ENCODE measurements around the gene MGA. TPM values are rescaled to one million over a fixed set of nuclear protein-coding genes. Genes with fewer than 3 reads are reported as not detected.

Gene MGA
- total and polyA plus RNA-seq, 2 experiments from 2014 or later = 42.6 to 58.9 TPM

DNA sequence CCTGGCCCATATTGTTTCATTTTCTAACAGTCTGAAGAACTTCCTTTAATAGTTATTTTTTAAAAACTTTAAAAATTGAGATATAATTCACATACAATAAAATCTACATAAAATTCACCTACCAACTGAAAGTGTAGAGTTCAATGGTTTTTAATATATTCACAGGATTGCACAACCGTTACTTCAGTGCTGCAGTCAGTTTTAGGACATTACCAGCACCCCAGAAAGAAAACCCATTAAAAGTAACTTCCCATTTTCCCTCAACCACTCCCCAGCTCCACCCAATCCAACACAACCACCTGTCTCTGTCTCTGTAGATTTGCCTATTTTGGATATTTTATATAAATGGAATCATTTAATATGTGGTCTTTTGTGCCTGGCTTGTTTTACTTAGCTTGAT lies 29.6 kb downstream of the MGA start:
- peaks cover 22% of the 10 kb centered on the region; the same call in 1 of the 2 replicates for H4K20me1 ChIP-seq (replicated peaks; ENCODE audit: insufficient read depth)
- H3K27me3 Mint-ChIP-seq (ENCODE audit: insufficient read depth, low read depth, poor library complexity) = peaks cover 2% of the 10 kb centered on the region

More for the DNA sequence above, 29.6 kb downstream of the MGA start:
- Mint-ChIP-seq H3K36me3 (ENCODE audit: low read depth) (no peaks in the 10 kb centered on the region; the same call in 2 of the 3 replicates), H3K9me3 (no peaks in the 10 kb centered on the region), H3K4me3 (no peak overlapping the region), H3K27ac (no peak overlapping the region), H3K4me1 (peaks cover 25% of the 10 kb centered on the region)
- Histone ChIP-seq H3K79me2 (replicated peaks; ENCODE audit: insufficient read depth) (peaks cover 100% of the 10 kb centered on the region), H3K36me3 (ENCODE audit: insufficient read depth) (no peaks in the 10 kb centered on the region), H2AFZ (no peak overlapping the region), H3K4me1 (ENCODE audit: insufficient read depth) (peaks cover 5% of the 10 kb centered on the region; the same call in 1 of the 2 replicates), H3F3A (replicated peaks; ENCODE audit: low read depth) (no peaks in the 10 kb centered on the region), H3K4me2 (no peak overlapping the region), H3K27me3 (ENCODE audit: insufficient read depth) (no peaks in the 10 kb centered on the region), H3K4me3 (no peak overlapping the region), H3K27ac (ENCODE audit: low read depth) (no peak overlapping the region), H3K9me2 (ENCODE audit: insufficient read depth) (no peaks in the 10 kb centered on the region)
- ATAC-seq (no peak), DNase-seq (ENCODE audit: low spot score) (no peak)
- TF ChIP-seq STAT1 (IDR thresholded peaks at IDR 0.05; ENCODE audit: unreplicated experiment) = no peak
- TF ChIP-seq EZH2 (IDR thresholded peaks at IDR 0.05; ENCODE audit: low read depth, unreplicated experiment) = no peak
- TF ChIP-seq, protein P1, sequence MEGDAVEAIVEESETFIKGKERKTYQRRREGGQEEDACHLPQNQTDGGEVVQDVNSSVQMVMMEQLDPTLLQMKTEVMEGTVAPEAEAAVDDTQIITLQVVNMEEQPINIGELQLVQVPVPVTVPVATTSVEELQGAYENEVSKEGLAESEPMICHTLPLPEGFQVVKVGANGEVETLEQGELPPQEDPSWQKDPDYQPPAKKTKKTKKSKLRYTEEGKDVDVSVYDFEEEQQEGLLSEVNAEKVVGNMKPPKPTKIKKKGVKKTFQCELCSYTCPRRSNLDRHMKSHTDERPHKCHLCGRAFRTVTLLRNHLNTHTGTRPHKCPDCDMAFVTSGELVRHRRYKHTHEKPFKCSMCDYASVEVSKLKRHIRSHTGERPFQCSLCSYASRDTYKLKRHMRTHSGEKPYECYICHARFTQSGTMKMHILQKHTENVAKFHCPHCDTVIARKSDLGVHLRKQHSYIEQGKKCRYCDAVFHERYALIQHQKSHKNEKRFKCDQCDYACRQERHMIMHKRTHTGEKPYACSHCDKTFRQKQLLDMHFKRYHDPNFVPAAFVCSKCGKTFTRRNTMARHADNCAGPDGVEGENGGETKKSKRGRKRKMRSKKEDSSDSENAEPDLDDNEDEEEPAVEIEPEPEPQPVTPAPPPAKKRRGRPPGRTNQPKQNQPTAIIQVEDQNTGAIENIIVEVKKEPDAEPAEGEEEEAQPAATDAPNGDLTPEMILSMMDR (conservative IDR thresholded peaks at IDR 0.05; ENCODE audit: low read depth in 2 of 2) = no peak
- TF ChIP-seq ZNF114 (CRISPR knock-in tag; IDR thresholded peaks at IDR 0.05) = no peak
- TF ChIP-seq, protein P2, sequence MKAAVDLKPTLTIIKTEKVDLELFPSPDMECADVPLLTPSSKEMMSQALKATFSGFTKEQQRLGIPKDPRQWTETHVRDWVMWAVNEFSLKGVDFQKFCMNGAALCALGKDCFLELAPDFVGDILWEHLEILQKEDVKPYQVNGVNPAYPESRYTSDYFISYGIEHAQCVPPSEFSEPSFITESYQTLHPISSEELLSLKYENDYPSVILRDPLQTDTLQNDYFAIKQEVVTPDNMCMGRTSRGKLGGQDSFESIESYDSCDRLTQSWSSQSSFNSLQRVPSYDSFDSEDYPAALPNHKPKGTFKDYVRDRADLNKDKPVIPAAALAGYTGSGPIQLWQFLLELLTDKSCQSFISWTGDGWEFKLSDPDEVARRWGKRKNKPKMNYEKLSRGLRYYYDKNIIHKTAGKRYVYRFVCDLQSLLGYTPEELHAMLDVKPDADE (IDR thresholded peaks at IDR 0.05) = no peak
- TF ChIP-seq EZH2phosphoT487 (IDR thresholded peaks at IDR 0.05; ENCODE audit: unreplicated experiment) = no peak
- TF ChIP-seq CREB1 (CRISPR knock-in tag; IDR thresholded peaks at IDR 0.05; ENCODE audit: low read depth) = no peak
- TF ChIP-seq NANOG (IDR thresholded peaks at IDR 0.05; ENCODE audit: borderline replicate concordance) = no peak
- TF ChIP-seq, protein P3, sequence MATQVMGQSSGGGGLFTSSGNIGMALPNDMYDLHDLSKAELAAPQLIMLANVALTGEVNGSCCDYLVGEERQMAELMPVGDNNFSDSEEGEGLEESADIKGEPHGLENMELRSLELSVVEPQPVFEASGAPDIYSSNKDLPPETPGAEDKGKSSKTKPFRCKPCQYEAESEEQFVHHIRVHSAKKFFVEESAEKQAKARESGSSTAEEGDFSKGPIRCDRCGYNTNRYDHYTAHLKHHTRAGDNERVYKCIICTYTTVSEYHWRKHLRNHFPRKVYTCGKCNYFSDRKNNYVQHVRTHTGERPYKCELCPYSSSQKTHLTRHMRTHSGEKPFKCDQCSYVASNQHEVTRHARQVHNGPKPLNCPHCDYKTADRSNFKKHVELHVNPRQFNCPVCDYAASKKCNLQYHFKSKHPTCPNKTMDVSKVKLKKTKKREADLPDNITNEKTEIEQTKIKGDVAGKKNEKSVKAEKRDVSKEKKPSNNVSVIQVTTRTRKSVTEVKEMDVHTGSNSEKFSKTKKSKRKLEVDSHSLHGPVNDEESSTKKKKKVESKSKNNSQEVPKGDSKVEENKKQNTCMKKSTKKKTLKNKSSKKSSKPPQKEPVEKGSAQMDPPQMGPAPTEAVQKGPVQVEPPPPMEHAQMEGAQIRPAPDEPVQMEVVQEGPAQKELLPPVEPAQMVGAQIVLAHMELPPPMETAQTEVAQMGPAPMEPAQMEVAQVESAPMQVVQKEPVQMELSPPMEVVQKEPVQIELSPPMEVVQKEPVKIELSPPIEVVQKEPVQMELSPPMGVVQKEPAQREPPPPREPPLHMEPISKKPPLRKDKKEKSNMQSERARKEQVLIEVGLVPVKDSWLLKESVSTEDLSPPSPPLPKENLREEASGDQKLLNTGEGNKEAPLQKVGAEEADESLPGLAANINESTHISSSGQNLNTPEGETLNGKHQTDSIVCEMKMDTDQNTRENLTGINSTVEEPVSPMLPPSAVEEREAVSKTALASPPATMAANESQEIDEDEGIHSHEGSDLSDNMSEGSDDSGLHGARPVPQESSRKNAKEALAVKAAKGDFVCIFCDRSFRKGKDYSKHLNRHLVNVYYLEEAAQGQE (IDR thresholded peaks at IDR 0.05; ENCODE audit: unreplicated experiment) = no peak
- no peak for TF ChIP-seq JUNB (IDR thresholded peaks at IDR 0.05; ENCODE audit: unreplicated experiment)
- TF ChIP-seq, protein P4, sequence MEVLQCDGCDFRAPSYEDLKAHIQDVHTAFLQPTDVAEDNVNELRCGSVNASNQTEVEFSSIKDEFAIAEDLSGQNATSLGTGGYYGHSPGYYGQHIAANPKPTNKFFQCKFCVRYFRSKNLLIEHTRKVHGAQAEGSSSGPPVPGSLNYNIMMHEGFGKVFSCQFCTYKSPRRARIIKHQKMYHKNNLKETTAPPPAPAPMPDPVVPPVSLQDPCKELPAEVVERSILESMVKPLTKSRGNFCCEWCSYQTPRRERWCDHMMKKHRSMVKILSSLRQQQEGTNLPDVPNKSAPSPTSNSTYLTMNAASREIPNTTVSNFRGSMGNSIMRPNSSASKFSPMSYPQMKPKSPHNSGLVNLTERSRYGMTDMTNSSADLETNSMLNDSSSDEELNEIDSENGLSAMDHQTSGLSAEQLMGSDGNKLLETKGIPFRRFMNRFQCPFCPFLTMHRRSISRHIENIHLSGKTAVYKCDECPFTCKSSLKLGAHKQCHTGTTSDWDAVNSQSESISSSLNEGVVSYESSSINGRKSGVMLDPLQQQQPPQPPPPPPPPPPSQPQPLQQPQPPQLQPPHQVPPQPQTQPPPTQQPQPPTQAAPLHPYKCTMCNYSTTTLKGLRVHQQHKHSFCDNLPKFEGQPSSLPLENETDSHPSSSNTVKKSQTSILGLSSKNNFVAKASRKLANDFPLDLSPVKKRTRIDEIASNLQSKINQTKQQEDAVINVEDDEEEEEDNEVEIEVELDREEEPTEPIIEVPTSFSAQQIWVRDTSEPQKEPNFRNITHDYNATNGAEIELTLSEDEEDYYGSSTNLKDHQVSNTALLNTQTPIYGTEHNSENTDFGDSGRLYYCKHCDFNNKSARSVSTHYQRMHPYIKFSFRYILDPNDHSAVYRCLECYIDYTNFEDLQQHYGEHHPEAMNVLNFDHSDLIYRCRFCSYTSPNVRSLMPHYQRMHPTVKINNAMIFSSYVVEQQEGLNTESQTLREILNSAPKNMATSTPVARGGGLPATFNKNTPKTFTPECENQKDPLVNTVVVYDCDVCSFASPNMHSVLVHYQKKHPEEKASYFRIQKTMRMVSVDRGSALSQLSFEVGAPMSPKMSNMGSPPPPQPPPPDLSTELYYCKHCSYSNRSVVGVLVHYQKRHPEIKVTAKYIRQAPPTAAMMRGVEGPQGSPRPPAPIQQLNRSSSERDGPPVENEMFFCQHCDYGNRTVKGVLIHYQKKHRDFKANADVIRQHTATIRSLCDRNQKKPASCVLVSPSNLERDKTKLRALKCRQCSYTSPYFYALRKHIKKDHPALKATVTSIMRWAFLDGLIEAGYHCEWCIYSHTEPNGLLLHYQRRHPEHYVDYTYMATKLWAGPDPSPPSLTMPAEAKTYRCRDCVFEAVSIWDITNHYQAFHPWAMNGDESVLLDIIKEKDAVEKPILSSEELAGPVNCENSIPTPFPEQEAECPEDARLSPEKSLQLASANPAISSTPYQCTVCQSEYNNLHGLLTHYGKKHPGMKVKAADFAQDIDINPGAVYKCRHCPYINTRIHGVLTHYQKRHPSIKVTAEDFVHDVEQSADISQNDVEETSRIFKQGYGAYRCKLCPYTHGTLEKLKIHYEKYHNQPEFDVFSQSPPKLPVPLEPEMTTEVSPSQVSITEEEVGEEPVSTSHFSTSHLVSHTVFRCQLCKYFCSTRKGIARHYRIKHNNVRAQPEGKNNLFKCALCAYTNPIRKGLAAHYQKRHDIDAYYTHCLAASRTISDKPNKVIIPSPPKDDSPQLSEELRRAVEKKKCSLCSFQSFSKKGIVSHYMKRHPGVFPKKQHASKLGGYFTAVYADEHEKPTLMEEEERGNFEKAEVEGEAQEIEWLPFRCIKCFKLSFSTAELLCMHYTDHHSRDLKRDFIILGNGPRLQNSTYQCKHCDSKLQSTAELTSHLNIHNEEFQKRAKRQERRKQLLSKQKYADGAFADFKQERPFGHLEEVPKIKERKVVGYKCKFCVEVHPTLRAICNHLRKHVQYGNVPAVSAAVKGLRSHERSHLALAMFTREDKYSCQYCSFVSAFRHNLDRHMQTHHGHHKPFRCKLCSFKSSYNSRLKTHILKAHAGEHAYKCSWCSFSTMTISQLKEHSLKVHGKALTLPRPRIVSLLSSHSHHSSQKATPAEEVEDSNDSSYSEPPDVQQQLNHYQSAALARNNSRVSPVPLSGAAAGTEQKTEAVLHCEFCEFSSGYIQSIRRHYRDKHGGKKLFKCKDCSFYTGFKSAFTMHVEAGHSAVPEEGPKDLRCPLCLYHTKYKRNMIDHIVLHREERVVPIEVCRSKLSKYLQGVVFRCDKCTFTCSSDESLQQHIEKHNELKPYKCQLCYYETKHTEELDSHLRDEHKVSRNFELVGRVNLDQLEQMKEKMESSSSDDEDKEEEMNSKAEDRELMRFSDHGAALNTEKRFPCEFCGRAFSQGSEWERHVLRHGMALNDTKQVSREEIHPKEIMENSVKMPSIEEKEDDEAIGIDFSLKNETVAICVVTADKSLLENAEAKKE (CRISPR knock-in tag; IDR thresholded peaks at IDR 0.05) = no peak
- no peak for TF ChIP-seq POLR2AphosphoS5 (IDR thresholded peaks at IDR 0.05; ENCODE audit: low read depth)
- no peak for TF ChIP-seq ZNF331 (CRISPR knock-in tag; IDR thresholded peaks at IDR 0.05; ENCODE audit: low read depth)
